ENCODE results near the gene TMX4.
A peak's percentile ranks its signal among the peaks of the same experiment; 100 is the strongest.

Gene TMX4

DNA sequence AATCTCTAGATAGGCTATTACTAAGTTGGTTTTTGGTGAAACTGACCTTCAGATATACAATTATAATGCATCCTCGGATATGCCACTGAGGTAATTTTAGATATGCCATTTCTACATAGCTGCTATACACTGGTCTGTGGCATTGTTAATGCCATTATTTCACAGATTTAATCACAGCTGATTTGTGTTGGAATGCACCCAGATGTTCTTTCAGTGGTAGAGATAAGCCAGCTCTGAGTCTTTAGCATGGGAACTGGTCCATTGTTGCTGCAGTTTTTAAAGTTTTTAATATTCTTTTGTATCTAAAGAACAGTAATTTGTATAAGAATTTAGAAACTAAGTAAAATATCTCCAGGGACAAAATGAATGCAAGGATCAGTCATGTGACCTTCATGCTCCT is 6.8 kb downstream of the TMX4 start:
- DNase-seq: no peak

DNA sequence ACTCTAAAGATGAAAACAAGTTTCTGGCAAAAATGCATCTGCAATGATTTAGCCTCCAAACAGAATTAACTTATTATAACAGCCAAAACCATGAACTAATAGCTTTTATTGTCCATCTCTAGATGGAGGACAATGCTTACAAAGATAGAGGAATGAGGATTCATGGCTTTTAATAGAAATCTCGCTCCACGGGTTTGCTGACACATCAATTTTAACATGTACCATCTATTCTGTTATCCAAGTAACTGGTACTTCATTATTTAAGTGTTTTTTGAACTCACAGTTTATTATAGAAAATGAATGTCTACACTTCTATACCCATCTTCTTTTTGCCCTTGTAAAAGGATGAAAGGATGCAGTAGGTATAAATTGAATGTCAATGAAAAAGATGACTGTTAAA is 10.8 kb downstream of the TMX4 start:
- no peak for DNase-seq

DNA sequence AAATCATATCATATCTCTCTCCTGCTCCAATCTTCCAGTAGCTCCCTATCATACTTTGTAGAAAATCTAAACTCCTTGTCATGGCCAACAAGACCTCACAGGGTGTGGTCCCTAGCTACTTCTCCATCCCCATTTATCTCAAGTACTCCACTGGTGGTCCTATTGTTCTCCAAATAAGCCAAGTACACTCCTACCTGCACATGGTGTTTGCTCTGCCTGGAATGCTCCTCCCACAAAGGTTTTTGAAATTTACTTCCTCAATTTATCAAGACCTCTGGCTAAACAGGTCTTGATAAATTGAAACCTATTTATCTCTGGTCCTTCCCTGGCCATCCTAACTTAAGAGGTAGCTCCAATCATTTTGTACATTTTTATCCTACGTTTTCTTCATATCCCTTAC is 12.1 kb downstream of the TMX4 start:
- DNase-seq: no peak

DNA sequence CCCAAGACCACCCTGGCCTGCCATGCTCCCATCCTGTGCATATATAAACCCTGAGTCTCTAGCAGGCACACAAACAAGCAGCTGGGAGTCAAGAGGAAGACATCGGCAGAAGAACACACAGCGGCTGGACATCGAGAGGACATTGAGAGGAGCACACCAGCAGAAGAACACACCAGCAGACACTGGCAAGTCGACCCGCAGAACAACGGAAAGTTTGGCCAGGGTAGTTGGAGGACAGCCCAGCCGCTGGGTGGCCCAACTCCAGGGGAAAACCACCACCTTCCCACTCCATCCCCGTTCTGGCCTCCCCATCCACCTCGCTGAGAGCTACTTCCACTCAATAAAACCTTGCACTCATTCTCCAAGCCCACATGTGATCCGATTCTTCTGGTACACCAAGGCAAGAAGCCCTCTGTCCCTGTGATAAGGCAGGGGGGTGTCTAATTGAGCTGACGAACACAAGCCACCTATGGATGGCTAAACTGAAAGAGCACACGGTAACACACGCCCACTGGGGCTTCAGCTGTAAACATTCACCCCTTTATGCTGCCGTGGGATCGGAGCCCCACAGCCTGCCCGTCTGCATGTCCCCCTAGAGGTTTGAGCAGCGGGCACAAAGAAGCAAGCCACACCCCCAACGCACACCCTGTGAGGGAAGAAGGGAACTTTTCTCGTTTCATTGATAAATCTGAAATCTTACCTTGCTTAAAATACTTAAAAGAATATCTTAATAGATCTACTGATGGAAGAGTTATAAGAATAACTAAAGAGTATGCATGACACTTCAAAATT is 13.8 kb downstream of the TMX4 start:
- no peak for DNase-seq

DNA sequence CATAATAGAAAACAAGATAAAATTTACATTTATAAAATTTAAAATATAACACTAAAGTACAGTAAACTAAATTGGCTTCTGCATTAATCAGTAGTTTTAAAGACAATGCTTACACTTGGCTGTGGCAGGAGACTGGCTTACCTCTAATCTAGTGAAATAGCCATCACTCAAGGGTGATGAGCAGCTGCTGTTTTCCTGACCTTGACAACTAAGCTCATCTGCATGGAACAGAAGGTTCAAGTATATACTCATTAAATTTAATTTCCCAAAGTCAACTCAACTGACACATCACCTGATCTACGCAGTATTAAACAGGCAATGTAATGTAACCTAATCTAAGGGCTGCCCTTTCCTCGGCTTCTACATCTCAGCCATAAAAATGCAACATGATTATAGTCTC is 14.5 kb downstream of the TMX4 start:
- DNase-seq: peak in 1 of 2 experiments; percentile 39

DNA sequence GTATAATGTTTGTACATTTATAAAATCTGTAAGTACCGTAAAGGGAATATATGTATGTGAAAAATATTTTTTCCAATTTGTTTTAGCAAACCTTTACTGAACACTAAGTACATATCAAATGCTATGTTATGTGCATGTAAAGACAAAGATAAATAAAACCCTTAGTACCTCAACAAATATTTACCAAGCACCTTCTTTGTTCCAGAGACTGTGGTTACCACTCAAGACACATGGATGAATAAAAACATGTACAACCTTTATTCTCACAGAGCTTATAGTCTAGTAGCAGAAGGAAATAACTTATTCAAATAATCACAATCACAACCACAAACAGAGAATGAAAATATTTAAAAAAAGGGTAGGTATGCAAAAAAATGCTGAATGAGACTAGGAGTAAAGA is 17.5 kb downstream of the TMX4 start:
- DNase-seq: no peak

DNA sequence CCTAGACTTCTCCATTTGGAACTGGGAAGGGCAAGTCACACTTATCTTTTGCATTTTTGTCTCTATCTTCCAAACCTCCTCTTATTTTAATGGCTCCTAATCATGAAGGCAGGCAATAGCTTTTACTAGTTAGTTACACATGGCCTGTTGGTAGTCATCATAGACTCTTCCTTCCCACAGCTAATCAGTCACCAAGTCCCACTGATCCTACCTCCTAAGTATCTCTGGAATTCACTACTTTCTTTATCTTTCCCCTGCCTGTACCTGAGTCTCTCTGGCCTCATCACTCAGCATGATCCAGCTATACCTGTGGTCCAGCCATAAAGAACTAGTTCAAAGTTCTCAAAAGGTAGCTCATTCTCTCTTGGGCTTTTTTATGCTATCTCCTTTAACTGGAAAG is 18.8 kb downstream of the TMX4 start:
- no peak for DNase-seq

DNA sequence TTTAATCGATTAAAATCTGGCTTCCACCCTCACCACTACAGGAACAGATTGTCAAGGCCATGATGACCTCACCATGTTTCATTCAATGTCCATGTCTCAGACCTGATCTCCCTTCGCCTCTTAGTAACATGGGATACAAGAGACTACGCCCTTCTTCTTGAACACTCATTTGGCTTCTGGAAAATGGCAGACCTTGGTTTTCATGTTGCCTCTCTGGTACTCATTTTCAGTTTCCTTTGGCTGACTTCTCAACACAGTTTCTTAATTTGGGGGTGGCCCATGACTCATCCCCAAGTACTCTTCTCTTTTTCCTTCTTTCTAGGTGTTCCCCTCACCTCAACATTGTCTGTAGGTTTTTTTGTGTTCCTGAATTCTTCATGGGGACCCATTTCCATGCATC is 22.7 kb downstream of the TMX4 start:
- DNase-seq: no peak

DNA sequence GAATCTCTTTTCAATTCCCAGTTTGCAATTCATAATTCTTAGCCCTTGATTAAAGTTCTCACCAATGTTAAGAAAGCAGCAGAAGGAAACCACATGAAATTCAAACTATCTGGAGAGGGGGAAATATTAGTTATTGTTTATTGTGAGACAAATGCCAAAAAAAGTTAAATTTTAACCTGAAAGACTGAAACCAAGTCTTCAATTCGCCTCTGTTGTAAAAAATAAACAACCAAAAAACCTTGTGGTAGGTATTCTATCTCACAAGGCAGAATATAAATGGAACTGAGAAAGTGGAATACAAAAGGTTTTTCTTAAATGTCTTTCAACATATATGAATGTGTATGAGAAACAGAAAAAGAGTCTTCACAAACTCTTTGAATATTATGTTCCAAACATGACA is 24.8 kb downstream of the TMX4 start:
- DNase-seq: no peak

DNA sequence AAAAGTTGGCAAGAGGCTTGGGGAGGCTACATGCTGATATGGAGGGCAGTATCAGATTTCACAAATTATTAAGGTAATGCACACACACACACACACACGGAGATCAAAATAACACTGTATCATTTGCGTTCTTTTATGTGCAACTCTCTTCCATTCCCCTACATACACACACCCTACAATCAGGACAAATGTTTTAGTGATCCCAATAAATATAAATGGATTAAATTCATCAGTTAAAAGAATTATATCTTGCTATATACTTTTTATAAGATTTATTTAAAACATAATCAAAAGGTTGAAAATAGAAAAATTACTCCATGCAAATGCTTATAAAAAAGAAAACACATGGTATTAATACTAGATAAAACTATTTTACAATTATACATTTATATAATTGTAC is 25.9 kb downstream of the TMX4 start:
- DNase-seq: no peak

DNA sequence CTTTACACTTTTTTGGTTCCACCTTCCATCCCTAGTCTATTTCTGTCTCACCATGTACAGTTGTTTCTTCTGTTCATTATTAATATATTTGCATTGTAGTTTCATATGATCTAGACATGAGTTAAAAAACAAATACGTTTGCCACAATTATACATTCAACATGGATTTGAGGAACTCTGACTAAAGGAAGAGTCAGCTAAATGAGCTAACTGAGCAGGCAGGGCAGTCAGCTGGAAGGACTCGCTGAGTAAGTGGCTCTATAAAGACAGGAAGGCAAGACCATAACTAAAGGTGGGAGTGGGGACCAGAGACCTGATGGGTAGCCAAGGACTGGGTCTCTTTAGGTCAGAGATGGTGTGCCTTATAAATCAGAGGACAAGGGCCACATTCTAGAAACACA is 26.3 kb downstream of the TMX4 start:
- DNase-seq: no peak

DNA sequence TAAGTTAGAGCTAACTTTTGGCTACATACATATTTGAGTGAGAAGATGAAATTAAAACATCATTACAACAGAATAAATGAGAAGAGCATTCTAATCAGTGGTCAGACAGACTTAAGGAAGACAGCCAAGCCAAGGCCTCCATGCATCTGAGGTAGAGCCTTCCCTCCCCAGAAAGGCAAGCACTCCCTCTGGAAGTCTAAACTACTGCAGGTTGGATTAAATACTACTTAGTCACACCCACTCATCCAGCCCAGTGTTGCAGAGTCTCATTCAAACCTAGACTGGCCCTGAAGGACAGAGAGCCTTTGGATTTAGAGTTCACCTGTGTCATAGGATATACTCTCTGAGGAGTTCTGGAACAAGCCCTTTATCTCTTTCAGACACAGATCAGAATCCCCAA is 29.2 kb downstream of the TMX4 start:
- DNase-seq: no peak

DNA sequence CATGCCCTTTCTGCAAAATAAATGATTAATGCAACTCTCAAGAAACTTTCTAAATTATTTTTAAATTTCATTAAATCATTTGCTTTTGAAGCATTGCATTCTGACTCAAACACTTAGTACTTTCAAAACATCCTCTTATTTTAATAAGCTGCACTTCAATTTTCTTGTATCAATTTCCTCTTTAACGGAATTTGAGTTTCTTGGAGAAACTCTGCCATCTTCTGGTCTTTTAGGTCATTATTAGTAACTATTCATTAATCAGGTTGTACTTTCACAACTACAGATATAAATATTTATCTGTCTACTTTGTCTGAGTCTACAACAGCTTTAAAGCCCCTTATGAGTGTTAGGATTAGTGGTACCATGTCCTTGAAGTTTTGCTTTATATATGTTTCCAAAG is 30.2 kb downstream of the TMX4 start:
- no peak for DNase-seq

DNA sequence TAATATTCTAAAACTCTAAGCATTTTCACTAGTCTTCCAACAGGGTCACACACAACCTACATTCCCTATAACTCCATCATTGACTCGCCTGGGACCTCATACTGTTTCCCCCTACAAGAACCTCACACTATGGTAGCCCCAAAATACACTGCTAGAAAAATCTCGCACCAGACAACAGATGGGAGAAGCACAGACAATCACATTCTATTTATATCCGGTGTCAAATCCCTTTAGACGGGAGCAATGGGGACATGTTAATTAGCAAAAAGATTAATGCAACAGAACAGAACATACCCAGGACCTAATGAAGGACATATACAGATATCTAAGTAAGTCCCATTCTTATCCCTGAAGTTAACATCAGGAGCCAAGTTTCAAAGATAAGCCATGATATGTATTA is 33.6 kb downstream of the TMX4 start:
- DNase-seq: no peak

DNA sequence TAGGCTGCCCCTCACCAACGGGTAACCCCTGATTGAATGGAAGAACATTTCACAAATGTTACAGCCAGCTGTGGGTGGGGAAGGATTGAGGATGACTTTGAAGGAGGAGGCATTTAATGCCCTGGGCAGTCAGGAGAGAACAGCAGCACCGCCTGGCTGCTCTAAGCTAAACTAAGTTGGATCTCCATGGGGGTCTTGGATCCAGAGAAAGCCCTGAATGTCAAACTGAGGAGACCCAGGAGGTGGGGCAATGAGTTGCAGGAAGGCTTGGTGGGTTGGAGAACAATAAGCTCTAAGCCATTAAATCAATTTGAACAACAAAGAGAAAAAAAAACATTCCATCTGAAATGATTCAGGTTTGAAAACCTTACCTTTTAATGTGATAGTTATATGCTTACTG is 35.4 kb downstream of the TMX4 start:
- no peak for DNase-seq

DNA sequence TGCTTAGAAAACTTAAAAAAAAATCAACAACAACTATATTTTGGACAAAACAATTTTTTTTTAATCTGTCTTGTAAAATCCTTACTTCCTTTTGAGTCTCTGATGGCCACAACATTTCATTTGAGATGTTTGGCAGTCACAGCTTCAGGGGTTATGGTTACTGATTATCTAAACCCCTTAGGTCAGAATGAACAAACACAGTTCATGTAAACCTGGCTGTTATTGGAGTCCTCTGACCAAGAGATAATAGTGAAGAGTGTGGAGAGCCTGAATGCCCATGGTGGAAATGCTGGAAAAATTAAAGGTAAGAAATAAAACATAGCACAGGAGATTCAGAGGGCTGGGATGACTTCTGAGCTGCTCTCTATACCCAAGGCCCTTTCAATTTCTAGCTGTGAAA is 38.2 kb downstream of the TMX4 start:
- no peak for DNase-seq

DNA sequence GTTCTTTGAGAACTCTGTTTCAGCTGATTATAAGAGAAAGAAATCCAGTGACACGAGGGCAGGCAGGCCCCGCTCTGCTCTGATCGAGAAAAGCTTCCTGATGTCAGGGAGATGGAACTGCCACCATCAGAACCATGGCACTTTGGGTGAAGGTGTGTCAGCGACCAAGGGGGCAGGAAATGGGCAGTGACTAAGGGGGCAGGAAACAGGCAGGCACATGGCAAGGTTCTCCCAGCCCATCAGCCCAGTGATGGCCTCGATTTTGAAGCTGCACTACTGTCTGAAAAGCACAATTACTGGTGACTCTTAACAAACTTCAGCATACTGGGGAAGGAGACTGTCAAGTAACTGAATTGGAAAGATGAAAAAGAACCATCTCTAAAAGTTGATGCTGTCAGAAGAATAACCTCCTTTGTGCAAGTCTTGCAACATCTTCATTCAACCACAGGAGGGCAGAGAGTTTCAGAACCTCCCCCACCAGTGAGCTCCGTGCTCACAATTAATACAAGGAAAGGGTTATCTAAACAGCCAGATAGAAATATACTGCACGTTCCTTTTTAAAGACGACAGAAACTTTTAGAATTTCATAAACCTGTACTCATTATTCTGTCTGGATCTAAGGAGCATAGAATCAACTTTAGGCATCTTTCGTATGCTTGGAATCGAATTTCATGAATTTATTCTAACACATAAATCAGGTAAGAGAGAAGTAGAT is 39.1 kb downstream of the TMX4 start:
- peak; percentile 20 to 26 for DNase-seq

DNA sequence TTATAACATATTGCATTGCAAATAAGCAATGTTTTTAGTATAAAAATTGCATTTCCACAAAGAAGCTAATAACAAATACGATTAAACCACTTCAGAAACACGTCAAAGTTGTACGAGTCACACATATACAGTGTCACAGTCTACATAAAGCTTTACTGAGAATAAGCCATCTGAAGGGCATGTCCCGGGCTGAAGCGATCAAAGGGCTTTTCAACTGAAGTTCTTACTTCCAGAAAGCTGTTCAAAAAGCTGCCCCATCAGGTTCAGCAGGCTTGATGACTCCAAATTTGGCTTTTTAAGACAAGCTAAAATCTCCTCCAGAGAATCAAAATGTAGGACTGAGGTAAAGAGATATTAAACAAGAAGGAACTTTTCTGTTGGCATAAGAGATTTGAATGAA is 41.9 kb downstream of the TMX4 start:
- DNase-seq: no peak

DNA sequence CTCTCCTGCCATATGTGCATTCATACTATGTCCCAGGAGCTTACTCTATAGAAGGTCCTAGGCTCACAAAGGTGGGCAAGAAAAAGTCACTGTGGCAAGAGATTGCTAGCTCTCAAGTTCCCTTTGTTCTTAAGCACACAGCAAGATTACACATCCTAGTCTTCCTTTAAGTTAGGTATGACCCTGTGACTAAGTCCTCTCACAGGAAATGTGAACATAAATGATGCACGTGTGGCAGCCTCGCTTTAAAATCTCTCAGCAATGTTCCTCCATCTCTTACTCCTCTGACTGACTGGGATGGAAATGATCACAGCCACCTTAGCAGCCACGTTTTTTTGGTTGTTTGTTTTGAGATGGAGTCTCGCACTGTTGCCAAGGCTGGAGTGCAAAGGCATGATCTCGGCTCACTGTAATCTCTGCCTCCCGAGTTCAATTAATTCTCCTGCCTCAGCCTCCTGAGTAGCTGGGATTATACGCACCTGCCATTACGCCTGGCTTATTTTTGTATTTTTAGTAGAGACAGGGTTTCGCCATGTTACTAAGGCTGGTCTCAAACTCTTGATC is 43.6 kb downstream of the TMX4 start:
- no peak for DNase-seq

DNA sequence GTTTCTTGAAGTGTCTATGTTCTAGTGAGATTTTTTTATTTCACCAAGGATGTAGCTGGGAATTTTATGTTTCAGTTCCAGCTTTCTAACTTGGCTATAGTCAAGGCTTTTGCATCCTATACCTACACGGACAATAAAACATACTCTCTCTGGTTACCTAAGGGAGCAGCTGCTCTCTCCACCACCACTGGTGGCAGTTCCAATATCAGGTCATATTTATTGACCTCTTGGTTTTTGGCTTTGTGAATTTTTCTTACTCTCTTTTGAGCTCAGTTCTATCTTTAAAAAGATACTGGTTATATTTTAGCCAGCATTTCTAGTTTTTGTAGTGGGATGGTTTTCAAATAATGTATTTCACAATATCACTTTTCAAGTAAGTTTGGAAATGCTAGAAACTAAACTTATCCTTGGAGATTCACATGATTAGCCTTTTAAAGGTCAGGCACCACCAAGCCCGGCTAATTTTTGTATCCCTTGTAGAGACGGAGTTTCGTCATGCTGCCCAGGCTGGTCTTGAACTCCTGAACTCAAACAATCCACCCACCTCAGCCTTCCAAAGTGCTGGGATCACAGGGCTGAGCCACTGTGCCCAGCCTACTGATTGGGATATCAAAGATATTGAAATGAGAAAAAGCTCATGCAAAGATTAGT is 44.7 kb downstream of the TMX4 start:
- no peak for DNase-seq

DNA sequence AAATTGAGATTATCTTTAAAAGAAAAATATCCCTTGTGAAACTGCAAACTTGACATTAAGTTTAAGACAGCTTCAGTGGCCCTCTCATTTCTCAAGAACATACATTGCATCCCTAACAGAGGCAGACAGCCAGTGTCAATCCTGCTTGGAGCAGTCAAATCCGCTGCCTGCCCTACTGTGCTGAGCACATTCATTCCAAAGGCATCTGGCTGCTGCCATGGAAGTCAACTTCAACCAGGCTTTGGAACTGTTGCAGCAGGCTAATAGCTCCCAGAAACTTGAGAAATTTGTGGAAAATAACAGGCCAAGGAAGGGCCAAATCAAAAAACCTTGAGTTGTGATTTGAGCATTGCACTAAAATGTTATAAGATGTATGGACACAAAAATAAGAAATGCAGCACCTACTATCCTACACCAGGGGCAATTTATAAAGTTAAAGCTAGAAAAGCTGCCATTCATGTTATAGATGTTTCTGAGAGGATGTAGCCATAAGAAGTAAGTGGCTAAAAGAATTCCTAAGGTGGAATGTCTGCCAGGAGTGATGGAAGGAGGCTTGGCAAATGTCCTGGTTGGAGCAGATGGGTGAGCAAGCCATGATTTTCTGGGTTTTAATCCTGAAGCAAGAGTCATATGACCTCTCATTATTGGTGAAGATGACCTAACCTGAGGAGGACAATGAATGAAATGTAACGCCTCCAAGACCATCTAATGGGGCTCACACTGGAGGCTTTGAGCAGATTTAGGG is 47.9 kb downstream of the TMX4 start:
- no peak for DNase-seq

DNA sequence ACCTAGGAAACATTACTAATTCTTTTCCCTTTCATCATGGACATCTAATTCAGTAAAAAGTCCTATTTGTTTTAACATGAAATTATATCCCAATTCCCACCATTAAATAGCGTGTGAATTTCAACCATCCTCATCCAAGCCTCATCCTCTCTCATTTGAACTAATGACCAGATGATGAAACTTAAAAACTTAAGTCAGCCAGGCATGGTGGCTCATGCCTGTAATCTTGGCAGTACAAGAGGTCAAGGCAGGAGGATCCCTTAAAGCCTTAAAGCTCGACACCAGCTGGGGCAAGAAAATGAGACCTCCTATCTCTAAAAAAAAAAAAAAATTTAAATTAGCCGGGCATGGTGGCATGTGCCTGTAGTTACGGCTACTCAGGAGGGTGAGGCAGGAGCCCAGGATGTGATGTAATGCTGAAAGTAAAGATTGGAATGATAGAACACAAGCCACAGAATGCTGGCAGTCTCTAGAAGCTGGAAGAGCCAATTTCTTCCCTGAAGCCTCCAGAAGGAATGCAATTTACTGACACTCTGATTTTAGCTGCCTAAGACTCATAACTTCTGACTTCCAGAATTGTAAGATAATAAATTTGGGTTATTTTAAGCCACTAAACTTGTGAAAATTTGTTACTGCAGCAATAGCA is 52.2 kb downstream of the TMX4 start:
- no peak for DNase-seq

DNA sequence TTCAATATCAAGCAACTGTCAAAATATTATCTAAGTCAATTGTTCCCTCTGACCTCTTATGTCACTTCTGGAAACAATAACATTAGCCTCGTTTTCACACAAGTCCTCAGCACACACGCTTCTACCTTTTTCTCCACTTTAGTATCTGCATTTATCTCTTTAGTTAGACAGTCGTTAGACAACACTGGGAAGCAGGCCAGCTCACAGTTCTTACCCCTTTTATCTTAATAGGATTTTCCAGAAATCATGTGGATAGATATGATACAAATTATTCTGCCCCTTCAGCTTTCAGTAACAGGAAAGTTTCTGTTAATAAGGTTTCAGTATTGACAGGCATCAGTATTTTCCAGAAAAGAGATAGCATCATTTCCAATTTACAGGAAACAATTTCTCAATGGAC is 53.4 kb downstream of the TMX4 start:
- no peak for DNase-seq
